Muscle of leg (tissue), 11 donors: ENCODE data around the gene CTSF. TPM values are rescaled to one million over a fixed set of nuclear protein-coding genes. Genes with fewer than 3 reads are reported as not detected.
"Not testable (repeated sequence)": the region's sequence is repeated elsewhere in the genome, so short reads cannot be mapped to it uniquely, and the experiment has no call there.

Source experiments
- DNase-seq: peaks from one replicate; pipeline ENCODE4 v3.0.0; 2013
- H3K27ac ChIP-seq: one replicate; pipeline ENCODE4 v1.5.1; 2013; ENCODE audit warnings: mild to moderate bottlenecking, low read length, control low read depth
- H3K27me3 ChIP-seq: one replicate; pipeline ENCODE4 v1.6.1; 2013; ENCODE audit warnings: low read length; ENCODE audit not compliant: control insufficient read depth, insufficient read depth
- H3K36me3 ChIP-seq: one replicate; pipeline ENCODE4 v1.6.1; 2013; ENCODE audit warnings: low read length; ENCODE audit not compliant: control insufficient read depth, insufficient read depth
- H3K4me1 ChIP-seq: one replicate; pipeline ENCODE4 v1.6.1; 2013; ENCODE audit warnings: low read length; ENCODE audit not compliant: control insufficient read depth, insufficient read depth
- H3K4me3 ChIP-seq: one replicate; pipeline ENCODE4 v1.5.1; 2013; ENCODE audit warnings: low read length, control low read depth
- H3K9me3 ChIP-seq: replicated peaks from 2 replicates; pipeline ENCODE4 v1.6.1; 2013; ENCODE audit warnings: low read depth, low read length; ENCODE audit not compliant: control insufficient read depth
- WGBS: methylation state at CpG from one replicate; pipeline ENCODE4 v1.1.5; 2013; ENCODE audit warnings: missing lambda C conversion rate; ENCODE audit not compliant: insufficient coverage; 5-methylcytosine and 5-hydroxymethylcytosine counted together
- polyA plus RNA-seq, 8 donors: library from polyadenylated mRNA; unstranded; fragments of 120-200 nt; gene quantifications; one replicate each; pipeline versions ENCODE4 v1.2.1 to v1.2.3, GENCODE V29; 2013; ENCODE audit warnings: inconsistent platforms in 1 of 8, low replicate concordance in 1 of 8; ENCODE audit not compliant: insufficient read length in 8 of 8, insufficient read depth in 1 of 8
- total RNA-seq: library from RNA; stranded (reverse); fragments of 120-200 nt; gene quantifications from one replicate; pipeline ENCODE4 v1.2.4, GENCODE V29; 2013

The CTSF gene
- total and polyA plus RNA-seq, 9 donors: 22.4 to 36.7 (median 26.4) TPM

GRCh38 chr11:66541892-66542291 lies 26.5 kb downstream of the CTSF start:
- peaks cover 2% of the 10 kb centered on the region for H3K27me3 ChIP-seq
- H3K36me3 ChIP-seq: peaks cover 26% of the 10 kb centered on the region
- H3K4me3 ChIP-seq: no peak overlapping the region
- DNase-seq: no peak
- no peaks in the 10 kb centered on the region for H3K9me3 ChIP-seq
- H3K27ac ChIP-seq: no peak overlapping the region
- peaks cover 29% of the 10 kb centered on the region for H3K4me1 ChIP-seq
- WGBS: 90% methylated on average over 4 of the region's 4 CpGs

- Histone ChIP-seq H3K36me3 (peaks cover 29% of the 10 kb centered on the region), H3K4me1 (peaks cover 21% of the 10 kb centered on the region)
- 93% methylated on average over 6 of the region's 8 CpGs for WGBS
- H3K27ac ChIP-seq, H3K9me3 ChIP-seq, H3K4me3 ChIP-seq, H3K27me3 ChIP-seq, DNase-seq: not testable (repeated sequence)
These were observed 27.8 kb downstream of the CTSF start for GRCh38 chr11:66540598-66540997.

GRCh38 chr11:66539870-66540213 lies 28.6 kb downstream of the CTSF start:
- no peaks in the 10 kb centered on the region for H3K27me3 ChIP-seq
- no peak overlapping the region for H3K4me3 ChIP-seq
- WGBS: 89% methylated on average over 9 of the region's 10 CpGs
- H3K4me1 ChIP-seq: peaks cover 14% of the 10 kb centered on the region
- no peak overlapping the region for H3K27ac ChIP-seq
- H3K36me3 ChIP-seq: peaks cover 29% of the 10 kb centered on the region
- no peaks in the 10 kb centered on the region for H3K9me3 ChIP-seq
- no peak for DNase-seq

- H3K36me3 ChIP-seq: peaks cover 29% of the 10 kb centered on the region
- 32% methylated on average over 11 of the region's 16 CpGs for WGBS
- DNase-seq: no peak
- no peak overlapping the region for H3K27ac ChIP-seq
- no peaks in the 10 kb centered on the region for H3K27me3 ChIP-seq
- peaks cover 12% of the 10 kb centered on the region for H3K4me1 ChIP-seq
- no peaks in the 10 kb centered on the region for H3K9me3 ChIP-seq
- no peak overlapping the region for H3K4me3 ChIP-seq
These were observed 29.1 kb downstream of the CTSF start for GRCh38 chr11:66539170-66539869.

- Histone ChIP-seq H3K27ac (no peak overlapping the region), H3K9me3 (no peaks in the 10 kb centered on the region), H3K36me3 (peaks cover 42% of the 10 kb centered on the region), H3K4me1 (no peaks in the 10 kb centered on the region), H3K27me3 (no peaks in the 10 kb centered on the region), H3K4me3 (no peak overlapping the region)
- no CpG with 5 or more reads among the region's 6 CpGs for WGBS
- DNase-seq: no peak
These were observed 35.6 kb downstream of the CTSF start for GRCh38 chr11:66532784-66533183.

- Histone ChIP-seq H3K4me3 (no peak overlapping the region), H3K27ac (no peak overlapping the region), H3K36me3 (peaks cover 47% of the 10 kb centered on the region), H3K4me1 (no peaks in the 10 kb centered on the region), H3K9me3 (no peaks in the 10 kb centered on the region), H3K27me3 (no peaks in the 10 kb centered on the region)
- DNase-seq: no peak
- 94% methylated on average over 9 of the region's 11 CpGs for WGBS
These were observed 36.6 kb downstream of the CTSF start for GRCh38 chr11:66531841-66532240.

- no CpG with 5 or more reads among the region's 10 CpGs for WGBS
- Histone ChIP-seq H3K4me3 (no peak overlapping the region), H3K4me1 (no peaks in the 10 kb centered on the region), H3K27me3 (no peaks in the 10 kb centered on the region), H3K36me3 (peaks cover 51% of the 10 kb centered on the region), H3K9me3 (no peaks in the 10 kb centered on the region), H3K27ac (no peak overlapping the region)
- DNase-seq: no peak
These were observed 37.3 kb downstream of the CTSF start for GRCh38 chr11:66530927-66531709.

- DNase-seq: no peak
- Histone ChIP-seq H3K27me3 (no peaks in the 10 kb centered on the region), H3K4me1 (no peaks in the 10 kb centered on the region), H3K9me3 (no peaks in the 10 kb centered on the region), H3K4me3 (no peak overlapping the region), H3K36me3 (peaks cover 54% of the 10 kb centered on the region), H3K27ac (no peak overlapping the region)
- WGBS: 85% methylated on average over 11 of the region's 13 CpGs
These were observed 38.8 kb downstream of the CTSF start for GRCh38 chr11:66529655-66530054.

GRCh38 chr11:66529069-66529468 lies 39.3 kb downstream of the CTSF start:
- H3K27ac ChIP-seq: no peak overlapping the region
- H3K4me3 ChIP-seq: no peak overlapping the region
- peaks cover 57% of the 10 kb centered on the region for H3K36me3 ChIP-seq
- no peaks in the 10 kb centered on the region for H3K9me3 ChIP-seq
- H3K4me1 ChIP-seq: no peaks in the 10 kb centered on the region
- no peak for DNase-seq
- no peaks in the 10 kb centered on the region for H3K27me3 ChIP-seq
- WGBS: 73% methylated on average over 10 of the region's 10 CpGs

GRCh38 chr11:66524304-66525040 lies 43.9 kb downstream of the CTSF start:
- Histone ChIP-seq H3K27ac (no peak overlapping the region), H3K4me3 (no peak overlapping the region), H3K36me3 (peaks cover 61% of the 10 kb centered on the region), H3K27me3 (no peaks in the 10 kb centered on the region), H3K9me3 (no peaks in the 10 kb centered on the region), H3K4me1 (no peaks in the 10 kb centered on the region)
- DNase-seq: no peak
- WGBS: 95% methylated on average over 2 of the region's 10 CpGs
